GM12801 (cell line): Measurements from ENCODE around the gene KIAA1671.

Source experiments
- CTCF ChIP-seq: IDR thresholded peaks from one replicate; pipeline ENCODE4 v1.5.1; 2011; ENCODE audit warnings: control low read depth; ENCODE audit not compliant: insufficient read length; ENCODE audit errors: extremely low read depth

KIAA1671 gene

GRCh38 chr22:24968066-24968561 is 15.6 kb downstream of the KIAA1671 start:
- no peak for TF ChIP-seq CTCF

DNA sequence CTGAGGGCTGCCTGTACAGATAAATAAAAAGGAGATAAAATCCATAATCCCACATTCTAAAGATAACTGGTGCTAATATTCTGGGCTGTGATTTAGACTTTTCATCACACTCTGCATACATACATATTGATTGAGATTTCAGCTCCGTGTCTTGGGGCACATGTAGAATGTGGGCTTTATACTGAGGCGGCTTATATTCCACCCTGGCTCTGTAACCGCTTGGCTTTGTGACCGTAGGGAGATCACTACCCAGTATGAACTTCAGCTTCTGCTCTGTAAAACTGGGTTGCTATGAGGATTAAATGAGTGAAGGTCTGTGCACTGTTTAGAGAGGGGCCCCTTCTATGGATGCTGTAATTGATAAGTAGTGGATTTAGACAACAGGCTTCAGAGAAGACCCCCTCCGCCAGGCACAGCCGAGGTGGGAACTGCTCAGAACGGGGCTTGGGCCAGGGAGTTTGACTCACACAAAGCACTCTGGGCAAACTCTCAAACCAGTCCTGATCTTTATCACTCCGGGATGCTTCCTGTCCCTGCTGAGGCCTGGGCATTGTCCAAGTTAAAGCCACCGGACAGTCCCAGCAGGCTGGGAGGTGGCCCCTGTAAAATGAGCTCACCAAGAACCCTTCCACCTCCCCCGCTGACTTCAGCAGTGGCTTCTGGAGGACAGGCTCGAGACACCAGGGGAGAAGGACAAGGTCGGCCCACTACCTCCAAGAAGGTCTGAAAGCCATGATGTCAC is 17.2 kb downstream of the KIAA1671 start:
- no peak for TF ChIP-seq CTCF

DNA sequence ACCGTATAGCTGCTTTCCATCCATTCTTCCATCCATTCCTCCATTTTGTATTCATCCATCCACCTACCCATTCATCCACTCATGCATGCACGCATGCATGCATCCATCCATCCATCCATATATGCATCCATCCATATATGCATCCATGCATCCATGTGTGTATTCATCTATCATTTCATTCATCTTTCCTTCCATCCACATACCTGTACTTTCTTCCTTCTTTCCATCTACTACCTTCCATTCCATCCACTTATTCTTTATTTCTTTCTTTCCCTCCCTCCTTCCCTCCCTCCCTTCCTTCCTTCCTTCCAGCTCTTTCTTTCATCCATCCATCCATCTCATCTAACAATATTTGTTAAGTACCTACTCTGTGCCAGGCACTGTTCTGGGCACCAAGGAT is 19.9 kb downstream of the KIAA1671 start:
- TF ChIP-seq CTCF, result no peak

GRCh38 chr22:24973872-24974271 is 21.4 kb downstream of the KIAA1671 start:
- no peak for TF ChIP-seq CTCF

GRCh38 chr22:24975125-24975640 is 22.7 kb downstream of the KIAA1671 start:
- no peak for TF ChIP-seq CTCF

DNA sequence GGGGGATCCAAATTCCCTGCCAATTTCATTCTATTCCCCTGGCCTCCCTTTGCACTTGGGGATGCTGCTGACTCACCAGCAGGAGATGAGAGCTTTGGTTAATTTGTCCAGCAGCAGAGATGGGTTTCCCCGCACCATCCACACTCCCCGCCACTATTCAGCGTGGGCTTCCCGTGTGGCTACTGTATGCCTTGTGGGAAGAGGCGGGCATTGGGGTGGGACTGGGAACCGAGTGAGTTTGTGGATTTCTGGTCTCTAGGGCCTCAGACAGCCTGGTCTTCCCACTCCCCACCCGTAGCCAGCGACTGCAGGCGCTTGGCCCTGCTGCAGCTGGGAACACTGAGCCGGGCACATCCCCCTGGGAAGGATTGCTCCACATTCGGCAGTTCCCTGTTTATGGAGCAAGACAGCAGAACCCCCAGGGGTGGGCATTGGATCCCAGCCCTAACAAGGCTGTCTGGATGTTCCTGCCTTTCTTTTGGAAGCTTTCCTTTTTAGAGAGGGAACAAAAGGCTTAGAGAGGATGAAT is 23.4 kb downstream of the KIAA1671 start:
- TF ChIP-seq CTCF, result no peak

DNA sequence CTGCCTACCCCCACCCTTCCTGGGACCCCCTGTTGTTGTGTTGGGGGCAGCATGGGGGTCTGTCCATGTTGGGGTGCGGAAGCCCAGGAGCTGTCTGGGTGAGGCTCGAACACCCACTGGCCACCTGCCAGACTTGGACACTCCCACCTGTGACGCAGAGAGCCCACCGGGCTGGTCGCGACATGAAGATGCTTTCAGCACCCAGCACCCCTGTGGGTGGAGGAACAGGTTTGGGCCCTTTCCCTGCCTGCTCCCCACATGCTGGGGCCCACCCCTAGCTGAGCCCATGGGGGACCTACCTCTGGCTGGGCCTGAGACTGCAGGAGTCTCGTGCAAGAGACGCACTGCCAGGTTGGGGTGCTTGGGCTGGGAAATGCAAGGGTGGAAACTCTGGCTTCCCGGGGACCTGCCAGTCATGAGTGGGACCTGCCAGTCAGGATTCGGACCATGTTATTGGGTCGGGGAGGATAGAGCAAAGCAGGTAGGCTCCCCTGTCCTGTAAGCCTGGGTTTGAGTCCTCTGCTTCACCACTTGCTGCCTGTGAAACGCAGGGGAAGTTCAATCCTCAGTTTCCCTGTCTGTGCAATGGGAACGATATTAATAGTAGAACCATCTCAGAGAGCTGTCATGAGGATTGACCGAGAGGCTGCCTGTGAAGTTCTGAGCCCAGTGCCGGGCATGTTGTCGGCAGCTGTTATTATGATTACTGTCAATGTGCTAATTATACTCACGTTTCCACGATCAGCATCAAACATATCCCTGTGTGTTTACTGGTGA is 24.1 kb downstream of the KIAA1671 start:
- no peak for TF ChIP-seq CTCF
